AG04449 (cell line): Measurements from ENCODE around the gene RGS12.

Experiments used
- CTCF ChIA-PET: fragments of 350-600 bp; formaldehyde crosslinking; extraction: SDS; loops from one replicate; lab custom pipeline; 2021; ENCODE audit warnings: antibody characterized with exemption; lab: Yijun Ruan, JAX
- POLR2A ChIA-PET: fragments of 400-600, 350-600 bp; formaldehyde crosslinking; extraction: SDS; loops from one replicate; lab custom pipeline; 2020; ENCODE audit warnings: antibody characterized with exemption, inconsistent platforms; lab: Yijun Ruan, JAX
- DNase-seq: peaks from one replicate; pipeline ENCODE4 v3.0.0-alpha.2; 2010; ENCODE audit warnings: low read depth, low spot score
- H3K4me3 ChIP-seq: 2 replicates; pipeline ENCODE4 v1.5.1; 2011; ENCODE audit warnings: low read depth, mild to moderate bottlenecking, control low read depth, low read length
- CTCF ChIP-seq: IDR thresholded peaks from one replicate; pipeline ENCODE4 v1.5.1; 2011; ENCODE audit warnings: mild to moderate bottlenecking, moderate library complexity, low read length, control low read depth, inconsistent platforms; ENCODE audit not compliant: insufficient read depth; ENCODE audit errors: missing control alignments

The RGS12 gene

GRCh38 chr4:3336382-3337356 is 43.8 kb downstream of the RGS12 start:
- CTCF ChIA-PET, result interaction anchor here (1.2 to 1.9 kb wide), 6 partner anchors 7 to 144 kb away, joined by 3 to 9 read pairs (median 6); no protein-coding TSS in a partner anchor
- DNase-seq, result no peak
- H3K4me3 ChIP-seq, result no peak overlapping the region
- POLR2A ChIA-PET, result no interaction called here
- no peak for TF ChIP-seq CTCF

- no peak for TF ChIP-seq CTCF
- ChIA-PET CTCF (interaction anchor here (1.3 to 1.9 kb wide), 2 partner anchors 9 to 106 kb away, joined by 6 read pairs; no protein-coding TSS in a partner anchor), POLR2A (no interaction called here)
- no peak for DNase-seq
- no peak overlapping the region for H3K4me3 ChIP-seq
These were observed 44.5 kb downstream of the RGS12 start for GRCh38 chr4:3337357-3337732.

GRCh38 chr4:3337811-3338210 is 45.0 kb downstream of the RGS12 start:
- TF ChIP-seq CTCF, result no peak
- POLR2A ChIA-PET, result no interaction called here
- no peak overlapping the region for H3K4me3 ChIP-seq
- CTCF ChIA-PET, result interaction anchor here (1.3 to 1.9 kb wide), 2 partner anchors 8 to 106 kb away, joined by 6 read pairs; no protein-coding TSS in a partner anchor
- no peak for DNase-seq

- CTCF ChIA-PET, result interaction anchor here (1.3 to 1.9 kb wide), 3 partner anchors 8 to 105 kb away, joined by 4 to 6 read pairs (median 6); no protein-coding TSS in a partner anchor
- TF ChIP-seq CTCF, result no peak
These were observed 45.6 kb downstream of the RGS12 start for GRCh38 chr4:3338321-3338838.

GRCh38 chr4:3338976-3339531 is 46.2 kb downstream of the RGS12 start:
- no peak overlapping the region for H3K4me3 ChIP-seq
- CTCF ChIA-PET, result interaction anchor here (1.3 to 1.9 kb wide), 2 partner anchors 13 to 104 kb away, joined by 4 to 6 read pairs; no protein-coding TSS in a partner anchor
- DNase-seq, result no peak
- POLR2A ChIA-PET, result no interaction called here
- TF ChIP-seq CTCF, result no peak

More at GRCh38 chr4:3338321-3338838, 45.6 kb downstream of the RGS12 start:
- no peak overlapping the region for H3K4me3 ChIP-seq
- no peak for DNase-seq
- POLR2A ChIA-PET, result no interaction called here
